ENCODE results near the gene SLC5A8. TPM values are rescaled to one million over a fixed set of nuclear protein-coding genes. Genes with fewer than 3 reads are reported as not detected.

Gene SLC5A8
- total RNA-seq, 1 experiment from 2014 or later, result 0.07 TPM

DNA sequence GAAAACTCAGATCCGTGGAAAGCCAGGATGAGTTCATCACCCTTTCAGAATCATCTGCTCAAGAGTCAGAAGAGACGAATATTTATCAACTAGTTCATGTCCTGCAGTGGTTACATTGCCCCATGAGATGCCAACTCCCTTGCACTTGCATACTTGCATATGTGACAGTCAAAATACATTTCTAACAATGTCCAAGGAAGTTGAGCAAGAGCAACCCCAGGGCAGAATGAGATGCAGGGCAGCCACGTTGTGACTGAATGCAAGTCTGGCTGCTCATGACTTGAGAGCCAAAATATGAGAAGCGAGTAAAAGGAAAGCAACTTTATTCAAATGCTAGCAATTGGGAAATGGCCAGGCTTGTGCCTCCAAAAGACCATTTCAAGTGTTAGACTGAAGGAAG, 46.2 kb upstream of the SLC5A8 start:
- Histone ChIP-seq H2BK15ac (ENCODE audit: low read depth, low read length) (no peak overlapping the region), H2AK5ac (ENCODE audit: insufficient read length, low read length) (no peak overlapping the region), H3T11ph (ENCODE audit: low read length) (no peak overlapping the region), H2BK12ac (ENCODE audit: insufficient read length, low read depth, low read length) (no peak overlapping the region), H3K23me2 (ENCODE audit: insufficient read length, low read depth, low read length, poor library complexity, severe bottlenecking) (no peaks in the 10 kb centered on the region), H3K4me1 (ENCODE audit: insufficient read depth, low read length) (no peaks in the 10 kb centered on the region; the same call in 1 of the 2 replicates), H2BK5ac (ENCODE audit: insufficient read length, low read length) (no peak overlapping the region), H2BK120ac (ENCODE audit: low read depth, low read length, poor library complexity, severe bottlenecking) (no peak overlapping the region), H3K4ac (ENCODE audit: low read depth, low read length) (no peak overlapping the region), H3K9me3 (ENCODE audit: control insufficient read depth, low read depth, low read length) (no peaks in the 10 kb centered on the region), H3K79me2 (ENCODE audit: insufficient read depth, low read length) (no peaks in the 10 kb centered on the region), H3K27me3 (ENCODE audit: insufficient read depth, low read length) (0 out of 2 replicates have a peak, but pooled peaks cover 3% of the 10 kb centered on the region), H3K56ac (ENCODE audit: insufficient read length, low read depth, low read length) (no peak overlapping the region), H3K14ac (ENCODE audit: insufficient read depth, low read length) (no peak overlapping the region), H3K27ac (ENCODE audit: insufficient read length, low read depth, low read length) (no peak overlapping the region), H3K18ac (ENCODE audit: insufficient read length, low read depth, low read length) (no peak overlapping the region), H2BK20ac (ENCODE audit: low read depth, low read length, poor library complexity, severe bottlenecking) (no peak overlapping the region), H4K8ac (replicated peaks; ENCODE audit: insufficient read length, low read depth, low read length) (no peak overlapping the region), H3K23ac (ENCODE audit: insufficient read length, low read depth, low read length) (no peak overlapping the region), H3K79me1 (ENCODE audit: insufficient read depth, low read depth, low read length, poor library complexity, severe bottlenecking) (no peaks in the 10 kb centered on the region), H2AFZ (ENCODE audit: low read length) (no peak overlapping the region), H3K9ac (ENCODE audit: extremely low read depth, insufficient read length, low read length) (no peak overlapping the region), H4K5ac (ENCODE audit: insufficient read length, low read depth, low read length) (no peak overlapping the region), H4K20me1 (ENCODE audit: control insufficient read depth, insufficient read depth, insufficient read length) (no peaks in the 10 kb centered on the region), H3K4me2 (ENCODE audit: insufficient read depth, insufficient read length, low read length) (no peak overlapping the region), H4K91ac (ENCODE audit: insufficient read length, low read depth, low read length) (no peak overlapping the region)
- no CpG with 5 or more reads among the region's 4 CpGs for WGBS (ENCODE audit: extremely low coverage, insufficient read length, low lambda C conversion rate)
- no peak for DNase-seq
- no peak overlapping the region for H3K4me3 Mint-ChIP-seq
- TF ChIP-seq, protein P1, sequence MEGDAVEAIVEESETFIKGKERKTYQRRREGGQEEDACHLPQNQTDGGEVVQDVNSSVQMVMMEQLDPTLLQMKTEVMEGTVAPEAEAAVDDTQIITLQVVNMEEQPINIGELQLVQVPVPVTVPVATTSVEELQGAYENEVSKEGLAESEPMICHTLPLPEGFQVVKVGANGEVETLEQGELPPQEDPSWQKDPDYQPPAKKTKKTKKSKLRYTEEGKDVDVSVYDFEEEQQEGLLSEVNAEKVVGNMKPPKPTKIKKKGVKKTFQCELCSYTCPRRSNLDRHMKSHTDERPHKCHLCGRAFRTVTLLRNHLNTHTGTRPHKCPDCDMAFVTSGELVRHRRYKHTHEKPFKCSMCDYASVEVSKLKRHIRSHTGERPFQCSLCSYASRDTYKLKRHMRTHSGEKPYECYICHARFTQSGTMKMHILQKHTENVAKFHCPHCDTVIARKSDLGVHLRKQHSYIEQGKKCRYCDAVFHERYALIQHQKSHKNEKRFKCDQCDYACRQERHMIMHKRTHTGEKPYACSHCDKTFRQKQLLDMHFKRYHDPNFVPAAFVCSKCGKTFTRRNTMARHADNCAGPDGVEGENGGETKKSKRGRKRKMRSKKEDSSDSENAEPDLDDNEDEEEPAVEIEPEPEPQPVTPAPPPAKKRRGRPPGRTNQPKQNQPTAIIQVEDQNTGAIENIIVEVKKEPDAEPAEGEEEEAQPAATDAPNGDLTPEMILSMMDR (conservative IDR thresholded peaks at IDR 0.05), result no peak
- no peaks in the 10 kb centered on the region; a peak in 1 of 7 replicates for H3K36me3 Mint-ChIP-seq (ENCODE audit: insufficient read depth in 1 of 3, low read depth in 3 of 3)
- peaks cover 4 to 6% of the 10 kb centered on the region in 2 experiments for H3K4me1 Mint-ChIP-seq
- H3K27me3 Mint-ChIP-seq (ENCODE audit: low read depth), result no peaks in the 10 kb centered on the region
- no peak overlapping the region for H3K27ac Mint-ChIP-seq
- peaks cover 6 to 15% of the 10 kb centered on the region in 2 experiments; a peak in 4 of 5 replicates for H3K9me3 Mint-ChIP-seq
